ENCODE data around the gene KCTD8.

GRCh38 chr4:44493924-44494323 lies 45.3 kb upstream of the KCTD8 start:
- TF ChIP-seq POLR2A (IDR thresholded peaks at IDR 0.05; ENCODE audit: low read depth, low read length) (no peak), EZH2 (IDR thresholded peaks at IDR 0.05; ENCODE audit: borderline replicate concordance, low read depth, low read length, severe bottlenecking) (no peak), CTCF (IDR thresholded peaks at IDR 0.05; ENCODE audit: extremely low read depth in 1 of 2, insufficient read depth in 1 of 2, low read depth in 1 of 2, low read length in 2 of 2) (peak in 1 of 2 donors; percentile 23), POLR2AphosphoS5 (IDR thresholded peaks at IDR 0.05; ENCODE audit: insufficient read depth, low read depth, low read length) (no peak)
